Subcutaneous adipose tissue (tissue), 4 donors: ENCODE results near the gene GNAI3. TPM values are rescaled to one million over a fixed set of nuclear protein-coding genes. Genes with fewer than 3 reads are reported as not detected.

Experiments
- total RNA-seq, 4 donors: library from RNA; depleted of rRNA; stranded (reverse); fragments of >200 nt; gene quantifications; one replicate each; pipeline ENCODE4 v1.1.0, GENCODE V29; 2016
- TF ChIP-seq, protein P1 (sequence below): fragments of 450-650 bp; IDR thresholded peaks from one replicate; pipeline ENCODE4 v1.5.1; 2016; ENCODE audit warnings: low read depth, mild to moderate bottlenecking, control low read depth, antibody characterized with exemption, moderate library complexity

The GNAI3 gene
- total RNA-seq, 4 donors from 2014 or later: 5.7 to 9.1 (median 7.9) TPM

DNA sequence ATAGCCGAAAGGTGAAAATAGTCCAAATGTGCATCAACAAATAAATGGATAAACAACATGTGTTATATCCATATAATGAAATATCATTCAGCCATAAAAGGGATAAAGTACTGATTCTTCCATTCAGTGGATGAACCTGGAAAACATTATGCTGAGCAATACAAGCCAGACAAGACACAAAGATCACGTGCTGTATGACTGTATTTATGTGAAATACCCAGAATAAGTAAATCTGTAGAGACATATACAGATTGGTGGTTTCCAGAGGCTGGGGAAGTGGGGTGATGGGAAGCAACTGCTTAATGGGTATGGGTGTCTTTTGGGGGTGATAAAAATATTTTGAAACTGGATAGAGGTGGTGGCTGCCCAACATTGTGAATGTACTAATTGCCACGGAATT, 94.2 kb downstream of the GNAI3 start:
- TF ChIP-seq, protein P1, sequence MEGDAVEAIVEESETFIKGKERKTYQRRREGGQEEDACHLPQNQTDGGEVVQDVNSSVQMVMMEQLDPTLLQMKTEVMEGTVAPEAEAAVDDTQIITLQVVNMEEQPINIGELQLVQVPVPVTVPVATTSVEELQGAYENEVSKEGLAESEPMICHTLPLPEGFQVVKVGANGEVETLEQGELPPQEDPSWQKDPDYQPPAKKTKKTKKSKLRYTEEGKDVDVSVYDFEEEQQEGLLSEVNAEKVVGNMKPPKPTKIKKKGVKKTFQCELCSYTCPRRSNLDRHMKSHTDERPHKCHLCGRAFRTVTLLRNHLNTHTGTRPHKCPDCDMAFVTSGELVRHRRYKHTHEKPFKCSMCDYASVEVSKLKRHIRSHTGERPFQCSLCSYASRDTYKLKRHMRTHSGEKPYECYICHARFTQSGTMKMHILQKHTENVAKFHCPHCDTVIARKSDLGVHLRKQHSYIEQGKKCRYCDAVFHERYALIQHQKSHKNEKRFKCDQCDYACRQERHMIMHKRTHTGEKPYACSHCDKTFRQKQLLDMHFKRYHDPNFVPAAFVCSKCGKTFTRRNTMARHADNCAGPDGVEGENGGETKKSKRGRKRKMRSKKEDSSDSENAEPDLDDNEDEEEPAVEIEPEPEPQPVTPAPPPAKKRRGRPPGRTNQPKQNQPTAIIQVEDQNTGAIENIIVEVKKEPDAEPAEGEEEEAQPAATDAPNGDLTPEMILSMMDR: no peak

DNA sequence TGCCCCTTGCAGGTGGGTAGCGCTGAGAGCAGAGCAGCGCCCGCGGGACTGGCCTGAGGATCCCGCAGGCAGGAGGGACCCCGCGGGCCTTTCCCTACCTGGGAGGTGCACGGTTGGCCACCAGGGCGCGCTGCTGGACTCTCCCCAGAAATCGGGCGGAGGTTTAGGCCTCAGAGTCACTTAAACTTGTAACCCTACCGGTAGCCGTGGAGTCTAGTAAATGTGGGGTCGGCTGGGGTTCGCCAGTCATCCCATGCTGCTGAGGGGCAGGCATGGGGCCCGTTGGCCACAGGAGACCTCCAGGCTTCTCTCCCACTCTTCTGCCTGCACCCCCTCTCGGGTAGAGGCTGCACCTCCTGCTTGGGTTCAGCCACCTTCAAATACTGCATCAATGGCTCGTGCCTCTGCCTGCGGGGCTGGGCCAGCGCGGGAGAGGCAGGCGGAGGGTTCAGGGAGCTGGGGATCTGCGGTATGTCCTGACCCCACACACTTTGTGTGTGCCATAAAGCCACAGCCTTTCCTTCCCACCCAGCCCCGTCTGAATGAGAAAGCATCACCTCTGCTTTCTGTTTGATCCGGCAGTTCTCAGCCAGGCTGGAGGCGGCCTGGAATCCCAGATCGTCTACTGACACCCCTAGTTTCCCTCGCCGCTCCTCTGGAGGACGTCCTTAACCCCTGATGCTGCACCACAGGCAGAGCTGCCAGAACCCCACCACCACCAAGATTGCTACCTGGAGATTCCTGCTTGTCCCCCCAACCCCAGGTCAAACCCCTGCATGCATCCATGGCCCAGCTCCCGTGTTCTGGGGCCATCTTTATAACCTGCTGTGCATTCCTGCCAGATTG, 95.2 kb downstream of the GNAI3 start:
- TF ChIP-seq, protein P1: no peak

DNA sequence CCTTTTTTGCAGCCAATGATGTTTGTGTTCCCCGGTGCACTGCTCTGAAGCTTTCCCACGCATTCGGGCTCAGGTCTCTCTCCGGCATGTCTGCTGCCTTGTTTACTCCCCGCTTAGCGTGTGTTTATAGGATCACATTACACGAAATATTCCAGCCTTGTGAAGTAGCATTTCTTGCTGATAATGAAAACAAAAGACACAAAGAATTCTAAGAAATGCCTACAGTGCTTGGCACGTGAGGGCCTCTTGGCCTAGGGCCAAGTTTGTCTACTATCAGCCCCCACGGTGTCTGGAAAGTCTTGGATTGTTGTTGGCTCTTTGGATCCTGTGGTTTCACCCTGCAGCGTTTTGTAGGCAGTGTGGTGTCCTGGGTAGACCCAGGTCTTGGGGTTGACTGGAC, 96.3 kb downstream of the GNAI3 start:
- TF ChIP-seq, protein P1: no peak

DNA sequence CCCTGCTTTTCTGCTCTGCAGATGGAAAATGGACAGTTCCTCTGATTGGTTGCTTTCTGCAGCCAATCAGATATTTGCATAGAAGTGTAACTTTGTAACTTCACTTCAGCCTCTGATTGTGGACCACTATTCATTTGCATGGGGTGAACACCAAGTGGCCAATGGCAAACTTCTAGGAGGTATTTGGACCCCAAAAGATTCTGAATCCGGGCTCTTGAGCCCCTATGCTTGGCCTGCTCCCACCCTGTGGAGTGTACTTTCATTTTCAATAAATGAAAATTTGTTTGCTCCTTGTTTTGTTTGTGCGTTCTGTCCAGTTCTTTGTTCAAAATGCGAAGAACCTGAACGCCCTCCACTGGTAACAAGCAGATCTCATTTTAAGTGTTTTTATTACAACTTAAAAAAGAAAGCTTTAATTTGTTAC, 101.1 kb downstream of the GNAI3 start:
- TF ChIP-seq, protein P1: no peak

DNA sequence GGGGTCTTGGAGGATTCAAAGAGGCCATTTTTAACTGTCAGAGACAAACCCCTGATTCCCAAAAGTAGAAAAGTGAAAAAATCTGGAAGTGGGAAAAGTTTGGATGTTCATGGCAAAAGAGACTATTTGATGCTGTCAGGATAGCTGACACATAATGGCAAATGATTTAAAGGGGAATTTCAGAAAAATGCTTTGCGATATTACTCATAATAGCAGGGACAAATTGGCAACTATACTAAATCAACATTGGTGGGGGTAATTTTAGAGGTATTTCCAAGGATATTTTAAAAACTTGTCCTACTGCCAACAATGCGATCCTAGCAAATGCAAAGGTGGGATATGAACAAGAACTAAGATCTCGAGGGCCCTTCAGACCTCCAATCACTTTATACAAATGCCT, 102.2 kb downstream of the GNAI3 start:
- TF ChIP-seq, protein P1: no peak

DNA sequence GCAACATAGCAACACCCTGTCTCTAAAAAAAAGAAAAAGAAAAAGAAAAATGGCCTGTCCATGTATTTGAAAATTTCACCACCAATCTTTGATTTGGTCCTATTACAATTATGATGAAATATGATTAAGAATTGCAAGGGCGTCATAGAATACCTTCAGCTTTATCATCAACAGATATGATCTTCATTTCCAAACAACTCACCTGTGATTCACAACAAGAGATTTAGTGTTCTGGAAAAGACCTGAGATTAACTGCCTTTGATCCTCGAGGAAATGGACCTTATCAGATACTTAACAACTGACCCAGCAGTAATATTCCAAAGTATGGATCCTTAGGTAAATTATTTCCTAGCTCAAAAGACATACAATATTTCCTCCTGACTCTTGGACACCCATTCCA, 104.0 kb downstream of the GNAI3 start:
- TF ChIP-seq, protein P1: no peak

DNA sequence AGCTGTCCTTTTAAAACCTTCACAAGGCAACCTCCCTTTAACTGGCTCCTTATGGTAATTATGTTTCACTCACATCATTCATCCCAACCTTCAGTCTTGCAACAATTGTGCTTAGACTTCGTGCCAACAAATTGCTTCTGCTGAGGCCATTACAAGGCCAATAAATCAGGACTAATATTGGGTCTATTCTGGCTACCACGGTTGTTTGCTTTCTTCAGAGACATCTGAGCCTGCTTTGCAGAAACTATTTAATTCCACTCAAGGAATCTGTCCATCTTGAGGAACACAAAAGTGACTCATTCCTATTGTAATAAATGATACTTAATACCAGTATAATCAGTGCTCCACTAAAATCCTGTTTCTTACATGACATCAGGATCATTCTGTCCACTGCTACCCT, 104.9 kb downstream of the GNAI3 start:
- TF ChIP-seq, protein P1: no peak
